KMS-11 (cell line): ENCODE data around the gene ITGBL1.

Experiments
- H2AFZ ChIP-seq: fragments of 200-600 bp; sonication (generic); 2 replicates; pipeline ENCODE4 v1.6.1; 2016; ENCODE audit warnings: antibody characterized with exemption, mixed run types, low read depth
- H3K27ac ChIP-seq: fragments of 200-600 bp; sonication (generic); 2 replicates; pipeline ENCODE4 v1.6.1; 2016; ENCODE audit warnings: mild to moderate bottlenecking, mixed run types
- H3K27me3 ChIP-seq: fragments of 200-600 bp; sonication (generic); 2 replicates; pipeline ENCODE4 v1.6.1; 2017; ENCODE audit warnings: mild to moderate bottlenecking, low read depth, mixed run types, moderate library complexity; ENCODE audit not compliant: insufficient read depth
- H3K36me3 ChIP-seq: fragments of 200-600 bp; sonication (generic); 2 replicates; pipeline ENCODE4 v1.6.1; 2017; ENCODE audit warnings: mild to moderate bottlenecking, mixed run types; ENCODE audit not compliant: insufficient read depth
- H3K4me1 ChIP-seq: fragments of 200-600 bp; sonication (generic); 2 replicates; pipeline ENCODE4 v1.6.1; 2016; ENCODE audit warnings: mild to moderate bottlenecking, low read depth, mixed run types; ENCODE audit not compliant: poor library complexity, severe bottlenecking
- H3K4me2 ChIP-seq: fragments of 200-600 bp; sonication (generic); 2 replicates; pipeline ENCODE4 v1.7.0; 2016; ENCODE audit warnings: mild to moderate bottlenecking, mixed run types
- H3K4me3 ChIP-seq: fragments of 200-600 bp; sonication (generic); IDR thresholded peaks from 2 replicates; pipeline ENCODE4 v1.6.1; 2017; ENCODE audit warnings: low read depth, low read length, mixed read lengths; ENCODE audit not compliant: insufficient read depth
- H3K79me2 ChIP-seq: fragments of 200-600 bp; sonication (generic); 2 replicates; pipeline ENCODE4 v1.6.1; 2016; ENCODE audit warnings: low read depth, mixed run types; ENCODE audit not compliant: insufficient read depth
- H3K9ac ChIP-seq: fragments of 200-600 bp; sonication (generic); 2 replicates; pipeline ENCODE4 v1.6.1; 2016; ENCODE audit warnings: mild to moderate bottlenecking, mixed run types
- H4K20me1 ChIP-seq: fragments of 200-600 bp; sonication (generic); 2 replicates; pipeline ENCODE4 v1.6.1; 2016; ENCODE audit warnings: mild to moderate bottlenecking, mixed run types; ENCODE audit not compliant: insufficient read depth
- CTCF ChIP-seq: fragments of 200-600 bp; sonication (generic); conservative IDR thresholded peaks from 2 replicates; pipeline ENCODE4 v1.6.1; 2017; ENCODE audit warnings: low read depth, mild to moderate bottlenecking, antibody characterized with exemption, low read length, moderate library complexity, mixed read lengths

ITGBL1 gene

GRCh38 chr13:101612735-101613134 lies 160.3 kb downstream of the ITGBL1 start:
- H3K36me3 ChIP-seq, result no peaks in the 10 kb centered on the region
- H4K20me1 ChIP-seq, result no peaks in the 10 kb centered on the region
- no peak overlapping the region for H2AFZ ChIP-seq
- no peak overlapping the region for H3K9ac ChIP-seq
- no peak overlapping the region for H3K27ac ChIP-seq
- no peak for TF ChIP-seq CTCF
- no peak overlapping the region for H3K4me2 ChIP-seq
- H3K4me3 ChIP-seq, result no peak overlapping the region
- H3K4me1 ChIP-seq, result no peaks in the 10 kb centered on the region
- H3K27me3 ChIP-seq, result no peaks in the 10 kb centered on the region
- no peaks in the 10 kb centered on the region for H3K79me2 ChIP-seq

- TF ChIP-seq CTCF, result no peak
- Histone ChIP-seq H3K9ac (no peak overlapping the region), H3K27me3 (no peaks in the 10 kb centered on the region), H4K20me1 (no peaks in the 10 kb centered on the region), H3K27ac (no peak overlapping the region), H3K4me2 (no peak overlapping the region), H3K79me2 (no peaks in the 10 kb centered on the region), H3K36me3 (no peaks in the 10 kb centered on the region), H2AFZ (no peak overlapping the region), H3K4me1 (no peaks in the 10 kb centered on the region), H3K4me3 (no peak overlapping the region)
Observed at GRCh38 chr13:101614491-101614890, 162.0 kb downstream of the ITGBL1 start.

GRCh38 chr13:101618440-101619187 lies 166.1 kb downstream of the ITGBL1 start:
- Histone ChIP-seq H3K4me1 (no peaks in the 10 kb centered on the region), H3K4me2 (no peak overlapping the region), H3K9ac (no peak overlapping the region), H3K79me2 (no peaks in the 10 kb centered on the region), H3K36me3 (no peaks in the 10 kb centered on the region), H3K27me3 (no peaks in the 10 kb centered on the region), H3K4me3 (no peak overlapping the region), H3K27ac (no peak overlapping the region), H2AFZ (no peak overlapping the region), H4K20me1 (no peaks in the 10 kb centered on the region)
- no peak for TF ChIP-seq CTCF

GRCh38 chr13:101621099-101621498 lies 168.6 kb downstream of the ITGBL1 start:
- Histone ChIP-seq H4K20me1 (no peaks in the 10 kb centered on the region), H3K27ac (no peak overlapping the region), H3K79me2 (no peaks in the 10 kb centered on the region), H3K36me3 (no peaks in the 10 kb centered on the region), H3K27me3 (peaks cover 2% of the 10 kb centered on the region; the same call in 1 of the 2 replicates), H3K4me3 (no peak overlapping the region), H2AFZ (no peak overlapping the region), H3K4me2 (no peak overlapping the region), H3K9ac (no peak overlapping the region), H3K4me1 (no peaks in the 10 kb centered on the region)
- no peak for TF ChIP-seq CTCF
